HG02642 (cell line): ENCODE data around the gene PDE1C.

Experiments
- ATAC-seq: cut with Tn5 transposase; IDR thresholded peaks from one replicate; pipeline ENCODE4 v1.9.1; 2021; ENCODE audit warnings: mild to moderate bottlenecking; ENCODE audit not compliant: unreplicated experiment, poor library complexity

Gene PDE1C

DNA sequence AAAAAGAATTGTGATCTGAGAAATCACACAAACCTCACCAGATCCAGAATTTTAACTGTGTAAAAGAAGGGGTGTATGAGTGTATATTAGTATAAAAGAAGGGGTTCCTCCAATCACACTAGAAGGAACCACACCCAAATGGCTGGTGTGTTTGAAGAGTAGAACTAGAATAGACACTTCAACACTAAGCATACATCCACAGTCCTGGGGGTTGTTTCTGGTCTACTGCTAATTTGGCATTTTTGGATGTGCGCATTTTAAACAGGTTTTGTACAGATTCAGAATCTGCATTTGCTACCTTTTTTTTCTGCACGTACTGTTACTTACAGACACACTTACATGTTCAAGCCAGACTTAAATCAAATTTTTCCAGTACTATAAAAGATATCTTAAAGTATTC is 64.6 kb downstream of the PDE1C start:
- no peak for ATAC-seq

DNA sequence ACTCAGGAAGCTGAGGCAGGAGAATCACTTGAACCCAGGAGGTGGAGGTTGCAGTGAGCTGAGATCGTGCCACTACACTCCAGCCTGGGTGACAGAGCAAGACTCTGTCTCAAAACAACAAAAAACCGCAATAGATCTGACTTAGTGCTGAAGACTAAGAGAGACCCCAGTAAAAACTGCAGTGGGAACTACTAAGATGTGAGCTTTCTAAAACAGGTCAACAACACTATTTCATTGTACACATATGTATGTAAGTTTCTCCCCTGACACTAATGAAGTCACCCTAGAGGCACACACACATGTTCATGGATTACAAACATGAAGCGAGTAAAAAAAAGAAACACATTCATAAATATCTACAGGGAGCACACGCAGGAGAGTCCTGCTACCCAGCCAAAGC is 68.3 kb downstream of the PDE1C start:
- no peak for ATAC-seq

DNA sequence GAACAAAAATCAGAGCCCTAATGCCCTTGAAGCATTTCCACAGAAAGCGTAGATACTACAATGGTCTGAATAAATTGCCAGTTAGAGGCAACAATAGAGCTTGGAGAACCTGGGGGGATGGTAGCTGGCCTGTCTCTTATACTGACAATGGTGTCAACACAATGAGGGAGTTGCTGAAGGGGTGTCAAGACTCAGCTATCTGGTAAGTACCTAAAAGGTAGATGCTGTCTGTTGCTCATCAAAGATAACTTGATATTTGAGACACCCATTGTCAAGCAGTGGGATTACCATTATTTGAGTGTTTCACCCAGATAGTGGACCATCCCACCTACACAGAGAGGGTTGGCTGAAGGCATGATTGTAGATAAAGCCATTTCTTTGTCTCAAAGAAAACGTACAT is 72.8 kb downstream of the PDE1C start:
- ATAC-seq, result no peak

DNA sequence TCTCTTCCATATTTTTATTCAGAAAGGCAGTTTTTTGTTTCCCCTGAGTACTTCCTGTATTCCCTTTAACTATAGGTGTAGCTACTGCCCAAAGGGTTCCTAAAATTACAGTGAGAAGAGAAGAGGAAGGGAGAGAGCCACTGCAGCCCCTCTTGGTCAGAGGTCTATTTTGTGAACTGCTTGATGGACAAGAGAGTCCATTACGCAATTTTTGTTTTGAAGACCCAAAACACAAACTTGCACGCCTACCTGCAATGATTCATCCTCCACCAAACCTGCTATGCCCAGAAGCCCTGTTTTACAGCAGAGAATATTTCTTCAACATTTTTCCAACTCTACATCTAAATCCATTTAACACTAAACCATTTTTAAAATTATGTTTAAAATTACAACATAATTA is 75.1 kb downstream of the PDE1C start:
- no peak for ATAC-seq

DNA sequence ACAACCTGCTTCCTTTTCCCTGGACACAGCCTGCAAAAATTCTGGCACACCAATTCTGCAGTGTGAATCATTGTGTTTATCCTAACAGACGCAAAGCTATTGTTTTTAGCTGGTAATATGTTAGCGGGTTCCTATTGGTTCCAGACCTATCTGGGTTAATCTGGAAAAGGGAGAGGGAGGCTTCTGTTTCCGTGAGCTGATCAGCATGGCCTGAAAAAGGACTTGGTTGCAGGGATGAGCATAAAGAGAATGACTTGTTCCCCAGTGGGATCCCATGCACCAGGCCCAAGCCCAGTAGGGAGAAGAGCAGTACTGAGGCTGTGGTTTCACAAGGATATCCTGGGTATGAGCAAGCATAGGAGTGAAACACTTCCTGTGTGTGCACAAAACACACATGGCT is 78.4 kb downstream of the PDE1C start:
- ATAC-seq, result no peak

DNA sequence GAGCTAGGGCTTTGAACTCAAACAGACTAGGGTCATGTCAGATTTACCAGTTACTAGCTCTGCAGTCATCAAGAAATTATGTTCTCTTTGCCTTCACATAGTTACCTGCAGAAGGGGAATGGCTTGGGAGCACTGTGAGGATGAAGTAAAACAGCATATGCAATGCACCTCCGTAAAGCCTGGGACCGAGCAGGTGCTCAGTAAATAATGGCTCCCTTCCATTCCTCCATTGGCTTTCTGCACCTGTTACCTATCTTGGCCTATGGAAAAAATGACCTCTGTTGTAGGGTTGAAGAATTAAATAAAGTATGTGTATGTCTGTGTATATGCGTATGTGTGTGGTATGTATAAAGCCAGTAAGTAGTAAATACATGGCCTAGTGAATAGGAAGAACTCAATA is 78.8 kb downstream of the PDE1C start:
- ATAC-seq, result no peak

DNA sequence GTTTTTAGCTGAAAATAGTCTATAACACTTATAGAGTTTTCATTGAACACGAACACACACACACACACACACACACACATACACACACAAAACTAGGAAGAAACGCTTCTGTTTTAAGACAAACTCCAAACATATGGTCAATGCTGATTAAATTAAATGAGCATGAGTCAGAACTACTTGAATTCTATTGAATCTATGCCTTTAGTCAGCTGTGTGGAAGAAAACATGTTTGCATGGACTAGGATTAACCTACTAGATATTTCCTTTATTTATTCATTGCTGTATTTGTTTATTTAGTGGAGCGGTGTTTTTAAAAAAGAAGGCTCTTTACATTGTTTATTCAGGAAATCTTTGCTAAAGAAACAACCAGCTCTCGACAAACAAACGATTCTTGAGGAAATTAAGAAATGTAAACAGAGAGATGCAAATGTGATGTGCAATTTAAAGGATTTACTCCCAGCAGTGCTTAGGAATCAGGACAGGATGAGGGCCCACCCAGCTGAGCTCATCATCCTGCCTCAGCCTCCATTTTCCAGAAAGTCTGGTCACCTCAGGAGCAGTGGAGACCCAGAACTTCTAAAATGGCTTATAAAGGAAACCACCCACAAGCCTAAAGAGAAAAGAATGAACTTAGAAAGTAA is 83.2 kb downstream of the PDE1C start:
- ATAC-seq, result no peak

DNA sequence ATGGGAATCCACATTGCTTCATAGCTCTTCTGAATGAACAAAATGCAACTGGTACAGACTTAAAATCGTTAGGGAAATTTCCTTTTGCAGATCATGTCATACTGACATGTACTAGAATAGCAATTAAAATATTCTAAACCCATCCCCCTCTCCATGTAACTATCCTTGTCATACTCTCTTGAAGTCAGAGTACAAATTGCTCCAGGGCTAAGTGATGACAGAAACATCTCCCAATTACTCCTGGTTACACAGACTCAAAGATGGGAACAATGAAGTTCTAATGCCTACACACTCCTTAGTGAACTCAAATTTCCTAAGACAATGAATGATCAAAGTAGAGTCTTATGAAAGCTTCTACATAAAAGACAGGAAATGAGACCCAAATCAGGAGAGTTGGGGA is 87.2 kb downstream of the PDE1C start:
- ATAC-seq, result no peak

DNA sequence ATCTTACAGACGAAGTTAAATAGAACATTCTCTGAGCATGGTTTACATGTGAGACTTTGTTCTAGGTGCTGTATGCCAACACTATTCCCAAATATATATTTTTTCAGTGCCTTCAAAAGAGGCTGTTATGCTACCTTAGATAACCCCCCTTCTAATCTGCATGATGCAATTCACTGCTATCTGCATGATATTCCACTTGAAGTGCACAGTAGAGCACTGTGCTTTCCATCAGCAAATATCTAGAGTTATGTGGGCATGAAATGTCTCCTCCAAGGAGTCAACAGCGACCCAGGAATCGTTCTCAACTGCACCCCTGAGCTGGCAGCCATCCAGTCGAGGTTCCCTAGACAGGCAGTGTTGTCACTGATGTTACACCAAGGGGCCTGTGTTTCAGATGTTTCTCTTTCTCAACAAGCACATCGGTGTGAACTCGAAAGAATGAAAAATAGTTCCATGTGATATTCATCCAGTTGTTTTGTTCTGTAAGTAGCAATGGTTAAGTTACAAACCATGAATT is 88.3 kb downstream of the PDE1C start:
- no peak for ATAC-seq

DNA sequence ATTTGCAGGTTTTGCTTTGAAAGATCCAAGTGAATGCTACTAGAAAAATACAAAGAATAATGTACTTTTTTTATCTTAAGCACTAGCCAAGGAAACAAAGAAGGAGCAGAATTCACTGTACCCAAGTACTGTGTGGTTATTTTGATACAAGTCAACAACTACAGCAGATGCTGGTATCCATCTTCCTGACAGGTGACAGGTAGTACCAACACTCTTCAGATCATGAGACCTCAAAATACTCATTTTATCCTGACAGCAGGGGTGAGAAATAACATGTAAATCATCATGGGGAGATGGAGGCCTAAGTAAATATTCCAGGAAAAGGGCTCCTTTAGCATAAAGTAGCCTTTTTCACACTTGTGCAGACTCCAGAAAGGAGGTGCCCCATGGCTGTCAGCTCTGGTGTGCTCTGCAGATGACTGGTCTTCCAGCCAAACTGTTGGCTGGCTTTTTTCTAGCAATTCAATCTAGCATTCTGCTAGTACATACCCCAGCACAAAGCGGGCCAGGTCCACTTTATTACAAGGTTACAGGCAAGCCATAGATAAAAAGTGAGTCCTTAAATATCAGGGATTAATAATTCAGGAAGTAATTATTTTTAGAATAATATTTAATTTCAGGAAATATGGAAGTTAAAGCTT is 90.4 kb downstream of the PDE1C start:
- ATAC-seq, result no peak

DNA sequence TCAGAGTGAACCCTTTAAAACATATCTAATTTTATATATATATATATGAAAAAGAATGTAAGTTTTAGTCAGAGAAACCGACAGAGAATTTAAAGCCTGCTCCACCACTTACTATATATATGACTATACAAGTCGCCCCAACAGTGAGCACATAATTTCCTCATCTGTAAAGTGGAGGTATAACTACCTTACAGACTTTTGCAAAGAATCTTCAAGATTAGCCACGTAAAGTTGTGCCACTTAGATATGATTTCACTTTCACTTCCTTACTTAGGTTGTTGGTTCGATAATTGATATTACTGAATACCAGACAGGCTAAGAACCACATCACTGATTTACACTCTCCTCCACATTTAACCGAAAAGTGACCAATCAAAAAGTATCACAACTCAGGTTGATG is 94.7 kb downstream of the PDE1C start:
- ATAC-seq, result no peak

DNA sequence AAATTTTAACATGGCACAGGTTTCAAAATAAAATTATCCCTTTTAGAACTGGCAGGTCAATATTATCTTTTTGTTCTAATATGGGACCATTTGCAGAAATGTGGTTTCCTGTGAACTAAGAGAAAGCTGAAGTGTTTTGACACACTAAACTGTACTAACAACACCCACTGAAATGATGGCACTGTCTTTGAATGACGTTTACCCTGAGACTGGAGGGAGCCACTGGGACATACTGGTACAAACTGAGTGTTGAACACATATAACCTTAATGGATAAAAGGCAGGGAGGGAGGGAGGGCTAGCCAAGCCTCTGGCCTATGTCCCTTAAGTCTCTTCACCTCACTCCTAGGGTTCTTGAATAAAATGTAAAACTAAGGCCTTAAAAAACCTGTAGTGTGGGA is 95.9 kb downstream of the PDE1C start:
- no peak for ATAC-seq

DNA sequence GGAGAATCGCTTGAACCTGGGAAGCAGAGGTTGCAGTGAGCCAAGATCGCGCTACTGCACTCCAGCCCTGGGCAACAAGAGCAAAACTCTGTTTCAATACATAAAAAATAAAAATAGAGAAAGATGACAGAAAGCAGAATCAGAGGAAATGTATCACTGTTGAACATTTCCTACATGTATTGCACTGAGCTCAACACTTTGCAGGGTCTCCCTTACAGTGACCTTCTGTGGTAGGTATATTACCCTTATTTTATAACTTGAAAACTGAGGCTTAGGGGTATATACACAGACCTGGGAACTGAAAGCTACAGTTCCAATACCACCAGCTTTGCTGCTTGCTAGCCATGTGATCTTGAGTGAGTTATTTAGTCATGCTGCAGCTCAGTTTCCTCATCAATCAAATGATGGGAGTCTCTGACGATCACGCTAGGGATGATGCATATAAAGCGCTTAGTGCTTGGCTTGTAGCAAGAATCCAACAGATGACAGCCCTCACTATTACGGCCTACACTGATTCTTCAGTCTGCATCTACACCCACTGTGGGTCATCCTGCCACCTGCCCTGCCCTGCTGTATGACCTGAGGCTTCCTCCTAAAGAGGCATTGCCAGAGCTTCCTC is 99.0 kb downstream of the PDE1C start:
- no peak for ATAC-seq

DNA sequence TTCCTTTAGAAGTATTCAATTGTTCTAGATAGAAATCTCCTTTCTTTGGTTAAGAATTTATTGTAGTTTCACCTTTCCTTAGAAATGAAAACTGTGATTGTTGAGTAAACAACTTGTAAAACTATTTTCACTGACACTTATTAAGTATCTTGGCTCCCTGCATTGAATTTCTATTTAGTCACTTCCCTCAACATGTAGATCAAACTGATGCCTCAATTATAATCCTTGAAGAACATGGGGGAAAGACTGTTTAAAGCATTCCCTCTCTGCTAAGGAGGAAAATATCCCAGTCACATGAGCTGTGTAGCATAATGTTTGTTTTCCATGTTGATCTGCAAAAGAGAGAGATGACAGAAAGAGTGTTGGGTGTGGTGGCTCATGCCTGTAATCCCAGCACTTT is 99.7 kb downstream of the PDE1C start:
- no peak for ATAC-seq

DNA sequence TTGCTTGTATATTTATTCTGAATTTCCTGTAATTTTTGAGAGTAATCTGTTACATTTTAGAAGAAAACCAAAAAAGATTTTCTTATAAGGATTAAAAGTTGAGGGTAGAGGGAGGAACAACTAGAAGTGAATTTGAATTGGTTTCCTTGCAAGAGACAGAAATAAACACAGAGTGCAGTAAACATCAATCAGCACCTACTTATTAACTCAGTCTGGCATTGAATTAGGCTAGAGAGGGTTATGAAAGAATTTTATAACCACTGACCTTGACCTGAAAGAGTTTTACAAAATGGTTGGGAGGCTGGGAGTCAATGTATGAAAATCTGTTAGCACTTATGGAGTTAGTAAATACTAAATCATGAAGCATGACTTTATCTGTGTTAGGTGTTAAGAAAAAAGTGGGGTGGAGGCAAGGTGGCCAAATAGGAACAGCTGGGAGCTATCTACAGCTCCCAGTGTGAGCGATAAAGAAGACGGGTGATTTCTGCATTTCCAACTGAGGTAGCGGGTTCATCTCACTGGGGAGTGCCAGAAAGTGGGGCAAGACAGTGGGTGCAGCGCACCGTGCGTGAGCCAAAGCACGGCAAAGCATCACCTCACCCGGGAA is 106.5 kb downstream of the PDE1C start:
- no peak for ATAC-seq

DNA sequence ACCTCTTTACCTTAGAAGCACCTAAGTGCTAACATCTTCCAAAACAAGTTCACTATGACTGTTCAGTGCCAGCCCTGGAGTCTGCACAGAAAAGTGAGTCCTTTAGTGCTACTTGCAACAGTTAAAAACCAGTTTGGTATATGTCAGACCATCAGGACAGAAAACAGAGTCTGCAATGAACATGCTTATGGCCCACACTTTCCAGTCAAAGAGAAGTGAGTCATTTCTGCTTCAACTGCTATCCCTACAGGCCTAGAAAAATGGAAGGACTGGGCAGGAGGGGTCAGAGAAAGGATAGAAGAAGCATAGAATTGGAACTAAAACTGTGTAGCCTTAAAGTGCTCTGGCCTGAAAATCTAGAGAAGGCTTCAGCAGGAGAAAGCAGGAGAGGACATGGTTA is 108.0 kb downstream of the PDE1C start:
- no peak for ATAC-seq

DNA sequence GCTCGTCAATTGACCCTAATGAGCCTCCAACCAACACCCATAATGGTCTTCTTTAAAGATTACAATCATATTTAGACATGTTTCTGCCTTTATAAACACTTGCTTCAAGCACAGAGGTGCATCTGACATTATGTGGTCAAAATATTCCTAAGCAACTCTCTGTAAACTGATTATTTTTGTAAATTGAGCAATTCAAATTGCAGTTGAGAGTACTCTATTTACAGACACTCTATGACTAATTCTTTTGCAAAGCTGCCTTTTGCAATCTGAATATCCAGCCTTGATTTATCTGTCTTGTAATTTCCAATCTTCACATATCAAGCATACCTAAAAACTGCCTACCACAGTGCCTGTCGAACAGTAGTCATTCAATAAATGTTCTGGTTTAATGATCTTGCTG is 112.0 kb downstream of the PDE1C start:
- ATAC-seq, result no peak

DNA sequence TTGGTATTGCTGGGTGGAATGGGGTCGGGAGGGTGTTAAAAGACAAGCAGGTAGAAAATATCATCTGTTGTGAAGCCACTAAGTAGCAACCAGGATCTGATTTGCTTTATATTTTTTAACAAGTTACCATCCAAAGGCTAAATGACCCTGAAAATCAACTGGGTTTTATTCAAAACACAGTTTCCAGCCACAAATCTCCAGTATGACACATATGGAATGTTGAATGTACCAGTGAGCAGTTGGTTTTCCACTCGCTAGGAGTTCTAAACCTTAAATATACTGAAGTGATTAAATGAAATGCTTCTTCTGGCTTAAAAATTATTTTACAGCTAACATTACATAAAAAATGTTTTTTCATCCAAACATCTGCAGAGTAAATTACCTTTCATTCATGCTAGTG is 112.5 kb downstream of the PDE1C start:
- ATAC-seq, result no peak

DNA sequence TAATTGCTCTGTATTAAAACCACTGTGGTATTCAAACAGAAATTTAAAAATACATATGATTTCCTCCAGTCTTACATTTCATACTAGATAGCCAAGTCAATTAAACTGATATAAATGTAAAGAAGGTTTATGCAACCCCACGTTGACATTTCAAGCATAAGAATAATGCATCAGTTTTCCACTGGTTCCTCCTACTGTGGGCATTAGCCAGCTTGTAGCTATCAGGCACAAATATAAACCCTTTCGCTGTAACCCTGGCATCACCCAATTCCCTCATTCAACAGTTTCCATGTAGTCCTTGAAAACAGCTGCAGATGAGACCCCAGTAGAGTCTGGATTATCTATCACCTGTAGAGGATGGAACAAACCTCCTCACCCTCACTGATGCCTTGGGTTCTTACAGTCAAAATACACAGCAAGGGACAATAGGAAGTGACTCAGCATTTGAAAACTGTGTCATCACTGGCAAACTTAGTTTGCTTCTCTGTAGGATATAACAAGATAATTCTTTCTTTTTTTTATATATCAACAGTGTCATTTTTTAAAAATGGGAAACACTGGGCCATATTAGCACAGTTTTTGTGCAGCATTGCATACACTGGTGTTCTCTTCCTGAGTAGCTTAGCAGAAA is 113.0 kb downstream of the PDE1C start:
- no peak for ATAC-seq

DNA sequence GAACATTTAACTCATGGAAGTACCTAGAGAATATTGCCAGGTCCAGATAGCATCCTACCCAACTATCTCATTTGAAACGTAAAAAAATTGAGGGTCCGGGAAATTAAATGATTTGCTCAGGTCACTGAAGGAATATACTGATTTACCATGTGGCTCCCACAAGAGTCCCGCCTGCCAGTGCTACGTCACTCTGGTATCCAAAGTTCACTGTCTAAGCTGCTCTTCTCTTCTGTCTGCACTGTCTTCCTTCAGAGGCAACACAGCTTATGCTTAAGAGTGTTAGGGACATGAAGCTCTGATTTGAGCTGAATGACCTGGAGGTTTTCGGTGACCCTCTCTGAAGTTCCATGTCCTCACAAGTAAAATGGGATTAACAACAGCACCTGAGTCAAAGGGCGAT is 114.6 kb downstream of the PDE1C start:
- ATAC-seq, result no peak

DNA sequence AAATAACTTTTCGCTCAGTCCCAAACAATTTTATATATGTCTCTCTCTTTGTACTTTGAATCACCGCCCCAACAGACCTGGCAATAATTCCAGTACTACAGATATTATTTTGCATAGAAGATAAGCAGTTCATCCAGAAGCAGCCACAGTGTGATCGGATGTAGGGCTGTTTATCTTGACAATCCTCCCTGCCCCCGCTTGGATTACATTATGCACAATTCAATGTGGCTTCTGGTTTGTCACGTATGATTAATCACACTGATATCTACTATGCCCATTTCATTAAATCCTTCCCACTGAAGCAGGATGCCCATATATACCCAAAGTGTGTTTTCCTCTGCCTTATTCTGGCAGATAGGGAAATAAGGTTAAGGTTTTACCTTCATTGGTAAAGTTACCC is 115.2 kb downstream of the PDE1C start:
- no peak for ATAC-seq
